CD4-positive, alpha-beta T cell treated with Interleukin-6 for 4 hours (primary cell): ENCODE measurements around the gene ESRRB.
"Not testable (repeated sequence)": the region's sequence is repeated elsewhere in the genome, so short reads cannot be mapped to it uniquely, and the experiment has no call there.

ENCODE experiments used
- DNase-seq: peaks from one replicate; pipeline ENCODE4 v3.0.0-alpha.2; 2020; ENCODE audit warnings: mixed read lengths

The ESRRB gene

GRCh38 chr14:76498463-76498935 lies 122.6 kb downstream of the ESRRB start:
- DNase-seq = no peak

- no peak for DNase-seq
These were observed 123.0 kb downstream of the ESRRB start for GRCh38 chr14:76498976-76499375.

GRCh38 chr14:76499399-76499798 lies 123.5 kb downstream of the ESRRB start:
- DNase-seq = no peak

GRCh38 chr14:76500011-76500410 lies 124.1 kb downstream of the ESRRB start:
- no peak for DNase-seq

GRCh38 chr14:76500480-76500879 lies 124.5 kb downstream of the ESRRB start:
- no peak for DNase-seq

GRCh38 chr14:76501156-76501720 lies 125.3 kb downstream of the ESRRB start:
- no peak for DNase-seq

GRCh38 chr14:76502219-76502618 lies 126.3 kb downstream of the ESRRB start:
- DNase-seq = no peak

- no peak for DNase-seq
These were observed 126.7 kb downstream of the ESRRB start for GRCh38 chr14:76502638-76503037.

- no peak for DNase-seq
These were observed 133.4 kb downstream of the ESRRB start for GRCh38 chr14:76509311-76509710.

- DNase-seq = no peak
These were observed 134.2 kb downstream of the ESRRB start for GRCh38 chr14:76510181-76510580.

GRCh38 chr14:76514213-76514998 lies 138.5 kb downstream of the ESRRB start:
- no peak for DNase-seq

GRCh38 chr14:76516884-76517283 lies 140.9 kb downstream of the ESRRB start:
- DNase-seq = no peak

- no peak for DNase-seq
These were observed 142.4 kb downstream of the ESRRB start for GRCh38 chr14:76518366-76518765.

- no peak for DNase-seq
These were observed 149.3 kb downstream of the ESRRB start for GRCh38 chr14:76525106-76525821.

GRCh38 chr14:76531085-76531484 lies 155.1 kb downstream of the ESRRB start:
- no peak for DNase-seq

- DNase-seq = no peak
These were observed 155.9 kb downstream of the ESRRB start for GRCh38 chr14:76531821-76532318.

GRCh38 chr14:76536636-76537035 lies 160.7 kb downstream of the ESRRB start:
- DNase-seq = not testable (repeated sequence)

GRCh38 chr14:76537906-76538647 lies 162.1 kb downstream of the ESRRB start:
- DNase-seq = no peak

GRCh38 chr14:76538648-76539008 lies 162.7 kb downstream of the ESRRB start:
- DNase-seq = no peak

- no peak for DNase-seq
These were observed 163.2 kb downstream of the ESRRB start for GRCh38 chr14:76539130-76539529.

- DNase-seq = no peak
These were observed 165.8 kb downstream of the ESRRB start for GRCh38 chr14:76541594-76542219.

- no peak for DNase-seq
These were observed 170.7 kb downstream of the ESRRB start for GRCh38 chr14:76546426-76547221.
